ENCODE measurements around the gene FAM120B.

FAM120B gene

GRCh38 chr6:170448317-170448716 is 141.8 kb downstream of the FAM120B start:
- DNase-seq = no peak

DNA sequence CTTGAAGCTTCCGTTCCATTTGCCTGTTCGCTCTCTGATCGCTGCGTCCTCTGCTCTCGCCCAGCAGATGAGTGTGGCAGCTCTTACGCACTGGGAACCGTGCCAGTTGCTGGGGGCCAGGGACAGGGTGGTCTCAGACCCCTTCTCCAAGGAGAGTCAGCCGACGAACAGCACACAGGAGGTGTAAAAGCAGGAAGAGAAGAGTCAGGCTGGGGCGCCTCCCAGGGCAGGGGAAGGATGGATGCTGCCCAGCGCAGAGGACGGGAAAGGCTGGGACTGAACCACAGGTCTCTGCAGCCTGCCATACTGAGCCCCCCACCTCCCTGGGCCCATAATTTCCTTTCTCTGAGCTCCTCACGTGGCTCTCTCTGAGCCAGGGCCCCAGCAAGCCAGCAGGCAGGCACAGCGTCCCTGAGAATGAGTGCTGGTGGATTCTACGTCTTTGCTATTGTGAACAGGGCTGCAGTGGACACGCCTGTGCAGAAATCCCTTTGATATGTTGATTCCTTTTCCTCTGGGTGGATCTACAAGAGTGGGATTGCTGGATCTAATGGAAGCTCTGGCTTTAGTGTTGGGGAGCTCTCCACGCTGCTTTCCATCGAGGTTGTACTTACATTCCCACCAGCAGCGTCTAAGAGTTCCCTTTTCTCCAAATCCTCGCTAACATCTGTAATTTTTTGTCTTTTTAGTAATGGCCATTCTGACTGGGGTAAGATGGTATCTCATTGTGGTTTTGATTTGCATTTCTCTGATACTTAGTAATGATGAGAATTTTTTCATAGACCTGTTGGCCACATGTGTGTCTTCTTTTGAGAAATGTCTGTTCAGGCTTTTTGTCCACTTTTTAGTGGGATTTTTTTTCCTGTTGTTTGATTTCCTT is 142.4 kb downstream of the FAM120B start:
- no peak for DNase-seq

GRCh38 chr6:170449835-170450753 is 143.5 kb downstream of the FAM120B start:
- no peak for DNase-seq

GRCh38 chr6:170450916-170451761 is 144.6 kb downstream of the FAM120B start:
- DNase-seq = no peak

- no peak for DNase-seq
These were observed 145.4 kb downstream of the FAM120B start for GRCh38 chr6:170451762-170452651.

- no peak for DNase-seq
These were observed 146.4 kb downstream of the FAM120B start for GRCh38 chr6:170452767-170453545.

DNA sequence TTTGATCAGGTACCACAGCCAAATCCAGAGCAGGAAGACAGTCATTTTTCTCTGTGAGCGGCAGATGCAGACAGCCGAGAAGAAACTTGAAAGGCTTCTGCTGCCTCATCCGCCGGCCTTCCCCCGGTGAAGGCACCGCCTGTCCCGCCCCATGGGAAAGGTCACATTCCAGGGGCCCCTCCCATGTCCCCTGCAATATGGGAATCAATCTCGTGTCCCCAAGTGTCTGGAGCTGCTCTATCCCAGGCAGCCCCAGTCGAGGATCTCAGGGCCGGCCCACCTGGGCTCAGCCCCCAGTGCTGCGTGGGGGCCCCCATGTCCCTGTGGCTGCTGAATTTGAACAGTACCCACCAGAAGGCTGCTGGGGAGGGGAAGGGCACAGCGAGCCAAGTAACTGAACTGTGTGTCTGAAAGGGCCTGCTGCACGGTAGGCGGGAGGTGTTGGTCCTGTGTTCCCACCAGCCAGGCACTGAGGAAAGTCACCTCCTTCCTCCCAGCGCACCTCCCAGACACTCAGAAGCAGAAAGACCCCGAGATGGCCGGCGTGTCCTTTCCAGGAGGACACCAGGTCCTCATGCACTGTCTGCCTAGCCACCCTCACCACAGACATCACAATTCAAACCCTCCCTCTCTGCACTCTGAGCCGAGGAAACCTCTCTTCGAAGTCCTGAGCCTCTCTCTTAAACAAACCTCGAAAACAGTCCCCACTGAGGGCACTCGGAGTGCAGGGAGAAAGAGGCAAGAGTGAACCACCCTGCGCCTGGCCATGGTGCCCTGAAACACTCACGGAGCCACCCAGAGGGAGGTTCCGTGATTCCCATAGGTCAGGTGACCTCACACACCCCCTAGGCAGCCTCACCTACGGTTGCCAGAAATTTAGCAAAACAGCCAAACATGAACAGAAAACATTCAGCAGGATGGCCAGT is 147.3 kb downstream of the FAM120B start:
- DNase-seq = no peak

GRCh38 chr6:170454512-170455285 is 148.1 kb downstream of the FAM120B start:
- no peak for DNase-seq

DNA sequence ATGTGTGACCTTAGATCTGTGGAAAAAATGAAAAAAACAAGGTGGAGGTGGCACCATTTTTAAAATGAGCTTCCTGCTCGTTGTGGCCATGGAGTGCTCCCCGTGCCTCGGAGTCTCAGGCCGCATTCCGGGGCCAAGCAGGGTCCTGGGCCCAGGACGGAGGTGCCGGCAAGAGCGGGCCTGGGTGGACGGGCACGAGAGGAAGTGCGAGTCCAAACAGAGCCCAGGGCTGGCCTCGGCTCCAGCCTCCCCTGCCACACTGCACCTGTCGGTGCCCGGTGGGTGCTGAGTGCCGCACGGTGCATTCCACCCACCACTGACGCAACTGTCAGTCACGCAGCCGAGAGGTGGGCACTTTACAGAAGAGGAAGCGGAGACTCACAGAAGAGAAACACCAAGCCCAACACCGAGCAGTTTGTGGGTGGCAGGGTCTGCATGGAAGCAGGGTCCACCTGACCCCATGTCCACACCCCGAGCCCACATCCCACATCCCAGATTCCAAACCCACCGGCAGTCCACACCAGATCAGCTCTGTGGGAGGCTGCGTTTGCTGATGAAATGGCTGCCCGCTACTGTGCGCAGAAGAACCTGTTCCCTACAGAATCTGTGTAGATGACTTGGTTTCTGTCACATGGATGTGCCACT is 148.9 kb downstream of the FAM120B start:
- no peak for DNase-seq

DNA sequence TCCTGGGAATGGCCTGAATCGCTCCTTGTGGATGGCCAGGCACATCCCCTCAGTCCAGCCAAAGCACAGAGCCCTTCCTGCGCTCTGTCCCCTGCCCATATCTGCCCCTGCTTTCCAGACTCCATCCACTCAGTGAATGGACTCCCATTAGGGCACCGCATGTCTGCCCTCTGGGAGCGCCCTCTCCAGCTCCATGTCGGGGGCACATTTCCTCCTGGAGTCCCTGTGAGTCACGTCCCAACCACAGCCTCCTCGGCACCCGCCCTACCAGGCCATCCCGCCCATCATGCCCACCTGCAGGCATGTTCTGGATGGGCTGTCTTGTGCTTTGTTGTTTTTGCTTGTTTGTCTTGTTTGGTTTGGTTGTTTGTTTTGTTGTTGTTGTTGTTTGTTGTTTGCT is 149.8 kb downstream of the FAM120B start:
- DNase-seq = no peak

Measured in central memory CD4-positive, alpha-beta T cell (primary cell).